Ectodermal cell (in vitro differentiated cells): ENCODE data around the gene HSPA1L.

ENCODE experiments used
- H3K27ac ChIP-seq: 2 replicates; pipeline ENCODE4 v1.7.0; 2013; ENCODE audit warnings: mild to moderate bottlenecking, low read depth, low read length; ENCODE audit not compliant: insufficient read depth, poor library complexity, severe bottlenecking
- H3K27me3 ChIP-seq: 2 replicates; pipeline ENCODE4 v1.7.0; 2013; ENCODE audit warnings: mild to moderate bottlenecking, low read length; ENCODE audit not compliant: insufficient read depth, control insufficient read depth, poor library complexity, severe bottlenecking
- H3K36me3 ChIP-seq: one replicate; pipeline ENCODE4 v1.7.0; 2013; ENCODE audit warnings: low read length; ENCODE audit not compliant: control insufficient read depth, insufficient read depth
- H3K4me1 ChIP-seq: one replicate; pipeline ENCODE4 v1.7.0; 2013; ENCODE audit warnings: low read length; ENCODE audit not compliant: control insufficient read depth, insufficient read depth
- H3K4me3 ChIP-seq: 2 replicates; pipeline ENCODE4 v1.7.0; 2013; ENCODE audit warnings: low read depth, low read length, control low read depth; ENCODE audit not compliant: insufficient read depth
- H3K9me3 ChIP-seq: 2 replicates; pipeline ENCODE4 v1.7.0; 2013; ENCODE audit warnings: mild to moderate bottlenecking, low read length, moderate library complexity; ENCODE audit not compliant: control insufficient read depth
- WGBS, 2 experiments: methylation state at CpG; one replicate each; pipeline ENCODE4 v1.1.7; 2013; ENCODE audit warnings: missing lambda C conversion rate in 2 of 2; 5-methylcytosine and 5-hydroxymethylcytosine counted together

The HSPA1L gene

GRCh38 chr6:31782126-31782855 lies 32.8 kb downstream of the HSPA1L start:
- H3K9me3 ChIP-seq = no peaks in the 10 kb centered on the region
- no peak overlapping the region for H3K4me3 ChIP-seq
- H3K36me3 ChIP-seq = peaks cover 28% of the 10 kb centered on the region
- 96% methylated on average over 32 of the region's 32 CpGs for WGBS, 2 experiments
- H3K27ac ChIP-seq = no peak overlapping the region
- no peaks in the 10 kb centered on the region for H3K27me3 ChIP-seq
- H3K4me1 ChIP-seq = no peaks in the 10 kb centered on the region

DNA sequence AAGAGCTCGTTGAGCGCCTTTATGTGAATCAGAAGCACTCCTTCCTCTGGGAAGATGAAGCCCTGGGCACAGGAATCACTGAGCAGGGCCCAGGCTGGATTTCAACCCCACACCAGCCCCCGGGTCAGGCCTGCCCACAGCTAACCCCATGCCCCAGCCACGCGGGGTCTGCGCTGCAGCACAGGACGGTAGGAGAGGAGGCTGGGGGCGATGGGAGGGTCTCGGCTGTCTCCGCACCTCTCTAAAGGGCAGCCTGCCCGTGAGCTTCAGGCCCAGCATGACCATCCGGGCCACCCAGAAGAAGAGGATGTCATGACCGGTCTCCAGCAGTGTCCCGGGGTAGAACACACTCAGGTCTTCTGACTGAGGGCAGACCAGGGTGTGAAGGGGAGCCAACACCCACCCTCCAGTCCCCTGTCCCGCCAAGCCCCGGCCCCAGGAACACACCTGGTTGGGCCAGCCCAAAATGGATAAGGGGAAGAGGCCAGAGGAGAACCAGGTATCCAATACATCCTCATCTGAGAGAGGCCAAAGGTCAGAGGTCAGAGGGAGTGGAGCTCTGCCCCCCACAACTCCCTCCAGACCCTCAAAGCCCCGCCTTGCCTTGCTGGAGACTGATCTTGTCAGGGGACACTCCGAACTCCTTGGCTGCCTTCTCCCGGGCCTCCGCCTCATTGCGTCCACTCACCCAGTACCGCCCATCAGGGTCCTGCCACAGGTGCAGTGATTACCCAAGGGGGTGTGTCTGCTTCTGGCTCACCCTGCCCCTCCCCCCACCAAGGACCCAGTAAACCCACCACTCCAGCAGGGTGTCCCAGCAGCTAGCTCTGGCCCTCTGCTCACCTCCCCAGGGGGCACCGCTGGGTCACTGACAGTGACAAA lies 33.6 kb downstream of the HSPA1L start:
- 95% methylated on average over 23 of the region's 23 CpGs for WGBS, 2 experiments
- no peak overlapping the region for H3K4me3 ChIP-seq
- H3K9me3 ChIP-seq = no peaks in the 10 kb centered on the region
- H3K36me3 ChIP-seq = peaks cover 28% of the 10 kb centered on the region
- H3K4me1 ChIP-seq = peaks cover 6% of the 10 kb centered on the region
- H3K27ac ChIP-seq = no peak overlapping the region
- H3K27me3 ChIP-seq = no peaks in the 10 kb centered on the region

GRCh38 chr6:31780507-31781243 lies 34.4 kb downstream of the HSPA1L start:
- Histone ChIP-seq H3K36me3 (peaks cover 28% of the 10 kb centered on the region), H3K4me3 (no peak overlapping the region), H3K4me1 (peaks cover 6% of the 10 kb centered on the region), H3K27ac (no peak overlapping the region), H3K27me3 (no peaks in the 10 kb centered on the region), H3K9me3 (no peaks in the 10 kb centered on the region)
- WGBS, 2 experiments = 95 to 96% methylated on average over 20 of the region's 20 CpGs

DNA sequence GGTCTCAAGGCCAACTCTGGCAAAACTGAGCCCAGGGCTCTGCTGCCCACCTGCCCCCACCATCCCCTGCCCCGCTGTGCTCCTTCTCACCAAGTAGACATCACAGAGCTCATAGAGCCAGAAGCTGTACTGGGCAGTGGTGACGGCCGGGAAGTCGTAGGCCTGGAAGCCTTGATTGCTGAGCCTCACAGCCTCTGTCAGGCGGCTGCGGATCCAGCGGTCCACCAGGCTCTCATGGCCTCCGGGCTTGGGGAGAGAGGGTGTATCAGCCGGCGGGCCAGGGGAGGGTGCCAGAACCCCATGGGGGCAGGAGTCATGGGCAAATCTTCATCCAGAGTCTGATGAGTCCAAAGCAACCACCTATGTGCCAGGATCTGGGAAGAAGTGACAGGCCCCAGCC lies 35.2 kb downstream of the HSPA1L start:
- Histone ChIP-seq H3K27ac (no peak overlapping the region), H3K27me3 (no peaks in the 10 kb centered on the region), H3K4me1 (peaks cover 6% of the 10 kb centered on the region), H3K4me3 (no peak overlapping the region), H3K36me3 (peaks cover 28% of the 10 kb centered on the region), H3K9me3 (no peaks in the 10 kb centered on the region)
- WGBS, 2 experiments = 96 to 97% methylated on average over 10 of the region's 10 CpGs

DNA sequence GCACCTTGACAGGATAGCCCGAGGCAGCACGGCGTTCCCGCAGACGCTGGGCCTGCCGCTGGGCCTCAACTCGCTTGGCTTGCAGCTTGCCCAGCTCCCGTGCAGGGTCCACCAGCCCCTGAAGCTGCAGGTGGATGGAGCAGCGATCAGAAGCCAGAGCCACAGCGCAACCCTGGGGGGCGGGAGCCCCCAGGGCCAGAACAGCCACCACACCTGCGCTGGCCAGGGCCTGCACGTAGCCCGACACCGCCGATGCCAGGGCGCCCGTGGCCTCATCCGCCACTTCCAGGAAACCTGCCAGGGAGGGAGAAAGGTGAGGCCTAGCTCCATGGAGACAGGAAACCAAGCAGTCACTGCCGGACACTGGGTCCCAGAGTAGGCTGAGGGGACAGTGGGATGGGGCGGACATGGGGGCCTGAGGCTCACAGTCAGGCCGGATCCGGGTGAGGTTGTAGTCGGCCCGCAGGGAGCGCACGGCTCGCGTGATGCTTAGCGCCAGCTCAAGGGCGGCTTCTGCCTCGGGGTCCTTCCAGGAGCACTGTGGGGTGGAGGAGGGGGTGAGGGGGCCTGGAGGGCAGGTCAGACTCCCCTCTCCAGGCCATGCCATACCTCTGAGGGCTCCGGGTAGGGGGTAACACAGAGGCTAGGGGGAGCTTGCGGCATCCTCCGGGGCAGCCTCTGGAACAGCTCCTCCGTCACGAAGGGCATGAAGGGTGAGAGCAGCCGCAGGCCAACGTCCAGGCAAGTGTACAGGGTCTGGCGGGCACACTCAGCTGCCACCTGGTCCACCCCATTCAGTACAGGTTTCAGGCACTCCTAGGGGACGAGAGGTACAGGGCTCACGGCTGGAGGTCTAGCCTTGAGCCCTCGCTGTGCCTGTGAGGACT lies 35.8 kb downstream of the HSPA1L start:
- Histone ChIP-seq H3K27me3 (no peaks in the 10 kb centered on the region), H3K4me3 (no peak overlapping the region), H3K9me3 (no peaks in the 10 kb centered on the region), H3K4me1 (peaks cover 6% of the 10 kb centered on the region), H3K36me3 (peaks cover 28% of the 10 kb centered on the region), H3K27ac (no peak overlapping the region)
- 96% methylated on average over 43 of the region's 43 CpGs for WGBS, 2 experiments

DNA sequence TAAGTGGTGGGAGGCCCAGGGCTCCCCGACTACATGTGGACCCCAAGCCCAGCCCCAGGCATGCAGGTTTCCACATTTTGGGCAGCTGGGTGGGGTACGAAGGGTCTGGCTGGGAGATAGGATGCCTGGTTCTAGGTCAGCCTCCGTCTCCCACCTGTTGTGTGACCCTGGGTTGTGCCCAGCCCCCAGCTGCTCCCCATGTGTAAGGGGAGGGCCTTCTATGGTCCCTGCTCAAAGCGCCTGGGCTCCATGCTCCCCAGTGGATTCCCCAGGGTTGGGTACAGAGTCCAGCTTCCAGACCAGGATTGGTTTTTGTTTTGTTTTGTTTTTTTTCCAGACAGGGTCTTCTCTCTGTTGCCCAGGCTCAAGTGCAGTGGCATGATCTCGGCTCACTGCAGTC lies 36.9 kb downstream of the HSPA1L start:
- Histone ChIP-seq H3K9me3 (no peaks in the 10 kb centered on the region), H3K36me3 (peaks cover 28% of the 10 kb centered on the region), H3K27me3 (no peaks in the 10 kb centered on the region), H3K4me3 (no peak overlapping the region), H3K4me1 (peaks cover 6% of the 10 kb centered on the region), H3K27ac (no peak overlapping the region)
- WGBS, 2 experiments = 93 to 97% methylated on average over 5 of the region's 5 CpGs

- Histone ChIP-seq H3K4me1 (peaks cover 6% of the 10 kb centered on the region), H3K4me3 (no peak overlapping the region), H3K27ac (no peak overlapping the region), H3K36me3 (peaks cover 26% of the 10 kb centered on the region), H3K27me3 (no peaks in the 10 kb centered on the region), H3K9me3 (no peaks in the 10 kb centered on the region)
- 89 to 94% methylated on average over 5 of the region's 5 CpGs for WGBS, 2 experiments
Measured at GRCh38 chr6:31777667-31778050, 37.4 kb downstream of the HSPA1L start.

GRCh38 chr6:31776989-31777666 lies 38.0 kb downstream of the HSPA1L start, which contains the start of gene VWA7:
Gene VWA7 (minus strand): TSS chr6:31777328. CDS start chr6:31776779, 549 bp downstream.
- no peak within 1 kb of the TSS for H3K4me3 ChIP-seq
- peak within 1 kb of the TSS; percentile 23 for H3K27ac ChIP-seq
- no peaks in the 10 kb centered on the region for H3K27me3 ChIP-seq
- H3K9me3 ChIP-seq = no peaks in the 10 kb centered on the region
- peaks cover 6% of the 10 kb centered on the region for H3K4me1 ChIP-seq
- 64 to 68% methylated on average over 15 of the region's 15 CpGs for WGBS, 2 experiments
- peaks cover 23% of the 10 kb centered on the region for H3K36me3 ChIP-seq

- H3K36me3 ChIP-seq = peaks cover 23% of the 10 kb centered on the region
- no peak overlapping the region for H3K4me3 ChIP-seq
- no peaks in the 10 kb centered on the region for H3K9me3 ChIP-seq
- H3K27me3 ChIP-seq = no peaks in the 10 kb centered on the region
- peaks cover 6% of the 10 kb centered on the region for H3K4me1 ChIP-seq
- peak overlapping the region; percentile 23 for H3K27ac ChIP-seq
- 74 to 79% methylated on average over 14 of the region's 14 CpGs for WGBS, 2 experiments
Measured at GRCh38 chr6:31776485-31776988, 38.5 kb downstream of the HSPA1L start.
